B cell (primary cell): ENCODE results near the gene EPB41. TPM values are rescaled to one million over a fixed set of nuclear protein-coding genes. Genes with fewer than 3 reads are reported as not detected.

Source experiments
- ATAC-seq: fragments of 200-7000 bp; cut with Tn5 transposase; one replicate; pipeline ENCODE4 v1.10.0; 2021; ENCODE audit warnings: low read depth, mild to moderate bottlenecking, moderate number of reproducible peaks, moderate library complexity
- CTCF ChIA-PET: fragments of 350-600 bp; sonication (Branson Sonifier 250); formaldehyde crosslinking; loops from one replicate; lab custom pipeline; 2021; ENCODE audit warnings: antibody characterized with exemption, inconsistent platforms; lab: Charles Lee
- POLR2A ChIA-PET: fragments of 350-600 bp; sonication (Branson Sonifier 250); formaldehyde crosslinking; loops from one replicate; lab custom pipeline; 2021; ENCODE audit warnings: antibody characterized with exemption; lab: Charles Lee
- DNase-seq: peaks from one replicate; pipeline ENCODE4 v3.0.0; 2013
- H2AFZ ChIP-seq: 2 replicates; pipeline ENCODE4 v1.6.1; 2012; ENCODE audit warnings: mild to moderate bottlenecking, low read depth, low read length; ENCODE audit not compliant: insufficient read depth, poor library complexity, severe bottlenecking
- H3K27ac ChIP-seq, 2 donors: 1 replicate in 1 of 2; 2 replicates in 1 of 2; pipeline ENCODE4 v1.5.1; 2012 to 2013; ENCODE audit warnings: low read length in 2 of 2, mild to moderate bottlenecking in 2 of 2, moderate library complexity in 1 of 2
- H3K27me3 ChIP-seq, 4 experiments: fragments of 200-600 bp in 1 of 4; sonication (generic) in 1 of 4; replicated peaks in 1 of 4; 1 replicate in 2 of 4; 2 replicates in 2 of 4; pipeline versions ENCODE4 v1.6.1 to v1.7.0; 2013 to 2016; ENCODE audit warnings: low read length in 3 of 4, mild to moderate bottlenecking in 2 of 4, mixed read lengths in 1 of 4, moderate library complexity in 1 of 4; ENCODE audit not compliant: insufficient read depth in 4 of 4, control insufficient read depth in 3 of 4; ENCODE audit errors: control extremely low read depth in 1 of 4
- H3K36me3 ChIP-seq, 2 experiments: replicated peaks in 1 of 2; 1 replicate in 1 of 2; 2 replicates in 1 of 2; pipeline versions ENCODE4 v1.6.1 to v1.7.1; 2013; ENCODE audit warnings: low read length in 1 of 2; ENCODE audit not compliant: insufficient read depth in 2 of 2, control insufficient read depth in 1 of 2; ENCODE audit errors: control extremely low read depth in 1 of 2, extremely low read depth in 1 of 2
- H3K4me1 ChIP-seq, 2 donors: fragments of 200-600 bp in 1 of 2; sonication (generic) in 1 of 2; 1 replicate in 1 of 2; 2 replicates in 1 of 2; pipeline versions ENCODE4 v1.5.1 to v1.6.1; 2013 to 2017; ENCODE audit warnings: low read length in 2 of 2; ENCODE audit not compliant: control insufficient read depth in 2 of 2, insufficient read depth in 2 of 2
- H3K4me2 ChIP-seq: replicated peaks from 2 replicates; pipeline ENCODE3; 2012; ENCODE audit warnings: mild to moderate bottlenecking, low read depth, low read length; ENCODE audit not compliant: poor library complexity, severe bottlenecking
- H3K4me3 ChIP-seq, 5 experiments: fragments of 200-600 bp in 1 of 5; sonication (generic) in 1 of 5; 1 replicate in 3 of 5; 2 replicates in 2 of 5; pipeline versions ENCODE4 v1.5.1 to v1.7.0; 2011 to 2016; ENCODE audit warnings: low read length in 4 of 5, mild to moderate bottlenecking in 4 of 5, low read depth in 2 of 5, control low read depth in 1 of 5, moderate library complexity in 1 of 5; ENCODE audit not compliant: insufficient read depth in 1 of 5; ENCODE audit errors: control extremely low read depth in 1 of 5, extremely low read depth in 1 of 5
- H3K79me2 ChIP-seq: fragments of 200-600 bp; sonication (generic); one replicate; pipeline ENCODE4 v1.6.0; 2016; ENCODE audit warnings: low read length; ENCODE audit not compliant: control insufficient read depth, insufficient read depth
- H3K9ac ChIP-seq: fragments of 200-600 bp; sonication (generic); 2 replicates; pipeline ENCODE4 v1.6.1; 2017; ENCODE audit warnings: mild to moderate bottlenecking, low read length, moderate library complexity
- H3K9me3 ChIP-seq, 3 donors: one replicate each; pipeline versions ENCODE4 v1.6.1 to v1.7.1; 2013; ENCODE audit warnings: low read length in 2 of 3; ENCODE audit not compliant: control insufficient read depth in 2 of 3, insufficient read depth in 1 of 3; ENCODE audit errors: control extremely low read depth in 1 of 3
- H4K20me1 ChIP-seq: 2 replicates; pipeline ENCODE4 v1.6.0; 2012; ENCODE audit warnings: mild to moderate bottlenecking, low read length; ENCODE audit not compliant: insufficient read depth, control insufficient read depth, poor library complexity, severe bottlenecking
- H3K27ac Mint-ChIP-seq: one replicate; pipeline ENCODE4 v1.8.0; 2021; ENCODE audit warnings: mixed read lengths
- H3K27me3 Mint-ChIP-seq: one replicate; pipeline ENCODE4 v1.8.0; 2021; ENCODE audit warnings: mixed read lengths
- H3K4me1 Mint-ChIP-seq: one replicate; pipeline ENCODE4 v1.8.0; 2021; ENCODE audit warnings: mixed read lengths
- H3K4me3 Mint-ChIP-seq: one replicate; pipeline ENCODE4 v1.8.0; 2021; ENCODE audit warnings: mixed read lengths
- H3K9me3 Mint-ChIP-seq: one replicate; pipeline ENCODE4 v1.8.0; 2022; ENCODE audit warnings: mixed read lengths; ENCODE audit not compliant: insufficient read depth
- EZH2 ChIP-seq: IDR thresholded peaks from 2 replicates; pipeline ENCODE4 v1.6.1; 2012; ENCODE audit warnings: borderline replicate concordance, low read depth, mild to moderate bottlenecking, moderate library complexity, low read length; ENCODE audit not compliant: insufficient read depth, poor library complexity, severe bottlenecking
- WGBS: methylation state at CpG from one replicate; pipeline ENCODE4 v1.1.5; 2013; ENCODE audit warnings: missing lambda C conversion rate; ENCODE audit not compliant: insufficient coverage; 5-methylcytosine and 5-hydroxymethylcytosine counted together
- intact Hi-C: fragments of 100-400 bp; cut with micrococcal nuclease; formaldehyde crosslinking; loops from one replicate; pipeline ENCODE4 v1.10.0; 2022
- polyA plus RNA-seq: library from polyadenylated mRNA; depleted of rRNA; stranded (reverse); fragments of >200 nt; gene quantifications from 2 replicates; pipeline ENCODE4 v1.2.3, GENCODE V29; 2012
- total RNA-seq, 2 donors: library from RNA; stranded (reverse); fragments of 120-200 nt in 1 of 2; gene quantifications; 1 replicate in 1 of 2; 2 replicates in 1 of 2; pipeline versions ENCODE4 v1.2.3 to v1.2.4, GENCODE V29; 2013 to 2022
- TF ChIP-seq, protein P1 (sequence below): fragments of 200-600 bp; IDR thresholded peaks from one replicate; pipeline ENCODE4 v1.8.0; 2022; ENCODE audit warnings: antibody characterized with exemption, mild to moderate bottlenecking

Gene EPB41
- total and polyA plus RNA-seq, 2 donors (not counting 1 experiment from before 2014, with no cell fraction given), result 45.8 to 186 TPM

DNA sequence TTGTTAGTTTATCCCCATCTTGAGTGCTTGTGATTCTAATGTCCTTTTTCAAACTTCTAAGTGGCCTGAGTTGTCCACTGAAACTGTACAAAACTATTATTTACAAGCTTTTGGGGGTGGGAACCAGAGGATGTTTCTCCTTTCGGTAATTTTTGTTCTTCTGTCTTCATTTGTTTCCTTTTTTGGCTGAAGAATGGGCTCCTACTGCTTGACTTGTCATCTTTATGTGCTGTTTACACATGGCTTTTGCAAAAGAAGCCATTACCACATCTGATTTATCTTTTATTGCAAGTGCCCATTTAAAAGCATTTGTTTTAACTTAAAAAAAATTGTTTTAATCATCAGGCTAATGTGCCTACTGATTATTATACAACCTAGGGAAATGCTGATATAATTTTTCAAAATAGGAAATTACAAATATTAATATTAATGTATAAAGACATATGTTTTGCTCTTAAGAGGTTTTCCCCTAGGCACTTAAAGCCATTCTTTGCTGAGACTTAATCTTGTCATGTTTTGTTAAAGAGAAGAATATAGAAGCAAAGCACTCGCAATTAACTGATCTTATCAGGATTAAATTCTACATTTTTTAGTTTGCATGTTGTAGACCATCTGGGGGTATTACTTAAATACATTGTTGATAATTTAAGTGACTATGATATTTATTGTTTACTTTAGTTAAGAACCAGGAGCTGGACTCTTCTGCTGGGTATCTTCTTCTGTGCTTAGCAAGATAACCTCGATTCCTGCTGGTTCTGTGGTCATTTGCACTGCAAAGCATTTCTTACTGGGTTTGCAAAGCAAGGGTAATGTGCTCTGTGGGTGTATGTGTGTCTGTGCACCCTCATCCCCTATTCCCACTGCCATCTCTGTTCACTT is 169.2 kb downstream of the EPB41 start:
- no peaks in the 10 kb centered on the region for H3K4me1 Mint-ChIP-seq
- Histone ChIP-seq H3K9me3 (no peaks in the 10 kb centered on the region), H3K36me3 (peaks cover 3 to 14% of the 10 kb centered on the region in 2 experiments), H2AFZ (no peak overlapping the region), H3K79me2 (no peaks in the 10 kb centered on the region), H4K20me1 (no peaks in the 10 kb centered on the region), H3K4me3 (no peak overlapping the region), H3K4me1 (no peaks in the 10 kb centered on the region), H3K27me3 (no peaks in the 10 kb centered on the region), H3K9ac (no peak overlapping the region), H3K4me2 (no peak overlapping the region), H3K27ac (peak overlapping the region in 1 of 2 donors; percentile 12)
- H3K27me3 Mint-ChIP-seq, result no peaks in the 10 kb centered on the region
- H3K27ac Mint-ChIP-seq, result no peak overlapping the region
- H3K4me3 Mint-ChIP-seq, result no peak overlapping the region
- no peak for TF ChIP-seq EZH2
- TF ChIP-seq, protein P1, sequence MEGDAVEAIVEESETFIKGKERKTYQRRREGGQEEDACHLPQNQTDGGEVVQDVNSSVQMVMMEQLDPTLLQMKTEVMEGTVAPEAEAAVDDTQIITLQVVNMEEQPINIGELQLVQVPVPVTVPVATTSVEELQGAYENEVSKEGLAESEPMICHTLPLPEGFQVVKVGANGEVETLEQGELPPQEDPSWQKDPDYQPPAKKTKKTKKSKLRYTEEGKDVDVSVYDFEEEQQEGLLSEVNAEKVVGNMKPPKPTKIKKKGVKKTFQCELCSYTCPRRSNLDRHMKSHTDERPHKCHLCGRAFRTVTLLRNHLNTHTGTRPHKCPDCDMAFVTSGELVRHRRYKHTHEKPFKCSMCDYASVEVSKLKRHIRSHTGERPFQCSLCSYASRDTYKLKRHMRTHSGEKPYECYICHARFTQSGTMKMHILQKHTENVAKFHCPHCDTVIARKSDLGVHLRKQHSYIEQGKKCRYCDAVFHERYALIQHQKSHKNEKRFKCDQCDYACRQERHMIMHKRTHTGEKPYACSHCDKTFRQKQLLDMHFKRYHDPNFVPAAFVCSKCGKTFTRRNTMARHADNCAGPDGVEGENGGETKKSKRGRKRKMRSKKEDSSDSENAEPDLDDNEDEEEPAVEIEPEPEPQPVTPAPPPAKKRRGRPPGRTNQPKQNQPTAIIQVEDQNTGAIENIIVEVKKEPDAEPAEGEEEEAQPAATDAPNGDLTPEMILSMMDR, result no peak
- WGBS, result no CpG with 5 or more reads among the region's 3 CpGs
- intact Hi-C loops, result no loop called here
- ChIA-PET POLR2A (no interaction called here), CTCF (interaction anchor here (3.1 kb wide), 1 partner anchor 119 kb away, joined by 8 read pairs; no protein-coding TSS in a partner anchor)
- no peaks in the 10 kb centered on the region for H3K9me3 Mint-ChIP-seq
- DNase-seq (no peak), ATAC-seq (no peak)

GRCh38 chr1:29084196-29084521 is 169.8 kb downstream of the EPB41 start:
- H3K4me3 Mint-ChIP-seq, result no peak overlapping the region
- no peak overlapping the region for H3K27ac Mint-ChIP-seq
- Histone ChIP-seq H4K20me1 (no peaks in the 10 kb centered on the region), H3K4me1 (no peaks in the 10 kb centered on the region), H3K27ac (no peak overlapping the region), H3K9ac (no peak overlapping the region), H3K9me3 (no peaks in the 10 kb centered on the region), H2AFZ (no peak overlapping the region), H3K79me2 (no peaks in the 10 kb centered on the region), H3K36me3 (peaks cover 3 to 13% of the 10 kb centered on the region in 2 experiments), H3K27me3 (no peaks in the 10 kb centered on the region), H3K4me3 (no peak overlapping the region), H3K4me2 (no peak overlapping the region)
- H3K27me3 Mint-ChIP-seq, result no peaks in the 10 kb centered on the region
- WGBS, result no CpG with 5 or more reads among the region's 2 CpGs
- no peaks in the 10 kb centered on the region for H3K9me3 Mint-ChIP-seq
- POLR2A ChIA-PET, result no interaction called here
- intact Hi-C loops, result no loop called here
- no peak for DNase-seq
- ATAC-seq, result no peak
- TF ChIP-seq EZH2, result no peak
- TF ChIP-seq, protein P1, result no peak
- no peaks in the 10 kb centered on the region for H3K4me1 Mint-ChIP-seq
- CTCF ChIA-PET, result no interaction called here
